ENCODE data around the gene PRAMEF1.
"Not testable (repeated sequence)": the region's sequence is repeated elsewhere in the genome, so short reads cannot be mapped to it uniquely, and the experiment has no call there.

The PRAMEF1 gene

GRCh38 chr1:12776801-12777557 is 14.2 kb upstream of the PRAMEF1 start:
- no peak for DNase-seq

- DNase-seq = no peak
Observed at GRCh38 chr1:12778061-12778460, 13.1 kb upstream of the PRAMEF1 start.

- DNase-seq = no peak
Observed at GRCh38 chr1:12778907-12779306, 12.3 kb upstream of the PRAMEF1 start.

GRCh38 chr1:12781488-12781887 is 9.7 kb upstream of the PRAMEF1 start:
- not testable (repeated sequence) for DNase-seq

- DNase-seq = not testable (repeated sequence)
Observed at GRCh38 chr1:12783783-12784182, 7.4 kb upstream of the PRAMEF1 start.

- DNase-seq = not testable (repeated sequence)
Observed at GRCh38 chr1:12784729-12785128, 6.5 kb upstream of the PRAMEF1 start.

- DNase-seq = no peak
Observed at GRCh38 chr1:12798911-12799310, 7.7 kb downstream of the PRAMEF1 start.

- no peak for DNase-seq
Observed at GRCh38 chr1:12799730-12800129, 8.5 kb downstream of the PRAMEF1 start.

- DNase-seq = no peak
Observed at GRCh38 chr1:12809933-12810332, 18.7 kb downstream of the PRAMEF1 start.

- DNase-seq = no peak
Observed at GRCh38 chr1:12810691-12811408, 19.7 kb downstream of the PRAMEF1 start.

- DNase-seq = no peak
Observed at GRCh38 chr1:12811409-12811784, 20.2 kb downstream of the PRAMEF1 start.

- DNase-seq = not testable (repeated sequence)
Observed at GRCh38 chr1:12819061-12819460, 27.9 kb downstream of the PRAMEF1 start.

GRCh38 chr1:12831310-12831709 is 40.1 kb downstream of the PRAMEF1 start, which contains the start of gene PRAMEF11:
Gene PRAMEF11, minus strand, starts transcription at chr1:12831410. Its CDS starts 2,621 bp downstream, at chr1:12828789.
- not testable (repeated sequence) for DNase-seq

- DNase-seq = not testable (repeated sequence)
Observed at GRCh38 chr1:12833251-12833650, 42.1 kb downstream of the PRAMEF1 start.
